Esophagus muscularis mucosa (tissue), 4 donors: ENCODE data around the gene B9D2. TPM values are rescaled to one million over a fixed set of nuclear protein-coding genes. Genes with fewer than 3 reads are reported as not detected.
A peak's percentile ranks its signal among the peaks of the same experiment; 100 is the strongest.

Experiments used
- DNase-seq: peaks from one replicate; pipeline ENCODE4 v3.0.0-alpha.2; 2017; ENCODE audit errors: extremely low spot score
- H3K27ac ChIP-seq, 4 donors: fragments of 200-600 bp; sonication (generic); replicated peaks in 1 of 4; 1 replicate in 3 of 4; 2 replicates in 1 of 4; pipeline ENCODE4 v1.5.1; 2016 to 2019; ENCODE audit warnings: mild to moderate bottlenecking in 1 of 4
- H3K27me3 ChIP-seq, 4 donors: fragments of 200-600 bp; sonication (generic); one replicate each; pipeline versions ENCODE4 v1.5.1 to v1.6.0; 2016 to 2019
- H3K36me3 ChIP-seq, 4 donors: fragments of 200-600 bp; sonication (generic); one replicate each; pipeline ENCODE4 v1.5.1; 2016 to 2019
- H3K4me1 ChIP-seq, 4 donors: fragments of 200-600 bp; sonication (generic); one replicate each; pipeline ENCODE4 v1.5.1; 2016 to 2019
- H3K4me3 ChIP-seq, 4 donors: fragments of 200-600 bp; sonication (generic); 1 replicate in 2 of 4; 2 replicates in 2 of 4; pipeline ENCODE4 v1.5.1; 2016 to 2019; ENCODE audit warnings: mild to moderate bottlenecking in 4 of 4, moderate library complexity in 1 of 4
- H3K9me3 ChIP-seq, 4 donors: fragments of 200-600 bp; sonication (generic); 1 replicate in 3 of 4; 2 replicates in 1 of 4; pipeline ENCODE4 v1.5.1; 2016 to 2019
- EP300 ChIP-seq: sonication (generic); formaldehyde crosslinking; IDR thresholded peaks from one replicate; pipeline ENCODE4 v1.6.1; 2017; ENCODE audit warnings: antibody characterized with exemption
- POLR2A ChIP-seq: fragments of 450-650 bp; IDR thresholded peaks from one replicate; pipeline ENCODE4 v1.6.1; 2017; ENCODE audit warnings: antibody characterized with exemption, moderate library complexity, mild to moderate bottlenecking, low read depth
- POLR2AphosphoS5 ChIP-seq, 2 donors: sonication (generic); formaldehyde crosslinking; IDR thresholded peaks; one replicate each; pipeline ENCODE4 v1.6.1; 2017; ENCODE audit warnings: antibody characterized with exemption in 2 of 2
- WGBS: methylation state at CpG from one replicate; pipeline ENCODE4 v1.1.5; 2018; 5-methylcytosine and 5-hydroxymethylcytosine counted together
- intact Hi-C: fragments of 100-400 bp; cut with DNase I; formaldehyde crosslinking; loops from one replicate; pipeline ENCODE4 v1.15.1; 2023
- total RNA-seq, 4 donors: library from RNA; depleted of rRNA; stranded (reverse); fragments of >200 nt; gene quantifications; one replicate each; pipeline versions ENCODE4 v1.1.0 to v1.2.1, GENCODE V29; 2016
- TF ChIP-seq, protein P1 (sequence below), 3 experiments: fragments of 200-600 bp in 2 of 3; fragments of 450-650 bp in 1 of 3; sonication (generic) in 2 of 3; IDR thresholded peaks; one replicate each; pipeline ENCODE4 v1.5.1; 2017 to 2019; ENCODE audit warnings: antibody characterized with exemption in 3 of 3, mild to moderate bottlenecking in 2 of 3, moderate library complexity in 1 of 3

B9D2 gene
- total RNA-seq, 4 donors from 2014 or later, result 4.9 to 9.3 (median 6.9) TPM

DNA sequence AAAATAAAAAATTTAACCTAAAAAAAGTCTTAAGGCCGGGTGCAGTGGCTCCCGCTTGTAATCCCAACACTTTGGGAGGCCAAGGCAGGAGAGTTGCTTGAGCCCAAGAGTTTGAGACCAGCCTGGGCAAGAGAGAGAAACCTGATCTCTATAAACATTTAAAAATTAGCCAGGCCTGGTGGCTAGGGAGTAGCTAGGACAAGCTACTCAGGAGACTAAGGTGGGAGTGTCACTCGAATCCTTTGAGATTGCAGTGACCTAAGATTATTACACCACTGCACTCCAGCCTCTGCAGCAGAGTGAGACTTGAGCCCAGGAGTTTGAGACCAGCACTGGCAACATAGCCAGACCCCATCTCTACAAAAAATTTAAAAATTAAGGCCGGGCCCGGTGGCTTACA, 52.9 kb downstream of the B9D2 start:
- no peaks in the 10 kb centered on the region for H3K27me3 ChIP-seq
- H3K9me3 ChIP-seq, result no peaks in the 10 kb centered on the region
- TF ChIP-seq, protein P1, sequence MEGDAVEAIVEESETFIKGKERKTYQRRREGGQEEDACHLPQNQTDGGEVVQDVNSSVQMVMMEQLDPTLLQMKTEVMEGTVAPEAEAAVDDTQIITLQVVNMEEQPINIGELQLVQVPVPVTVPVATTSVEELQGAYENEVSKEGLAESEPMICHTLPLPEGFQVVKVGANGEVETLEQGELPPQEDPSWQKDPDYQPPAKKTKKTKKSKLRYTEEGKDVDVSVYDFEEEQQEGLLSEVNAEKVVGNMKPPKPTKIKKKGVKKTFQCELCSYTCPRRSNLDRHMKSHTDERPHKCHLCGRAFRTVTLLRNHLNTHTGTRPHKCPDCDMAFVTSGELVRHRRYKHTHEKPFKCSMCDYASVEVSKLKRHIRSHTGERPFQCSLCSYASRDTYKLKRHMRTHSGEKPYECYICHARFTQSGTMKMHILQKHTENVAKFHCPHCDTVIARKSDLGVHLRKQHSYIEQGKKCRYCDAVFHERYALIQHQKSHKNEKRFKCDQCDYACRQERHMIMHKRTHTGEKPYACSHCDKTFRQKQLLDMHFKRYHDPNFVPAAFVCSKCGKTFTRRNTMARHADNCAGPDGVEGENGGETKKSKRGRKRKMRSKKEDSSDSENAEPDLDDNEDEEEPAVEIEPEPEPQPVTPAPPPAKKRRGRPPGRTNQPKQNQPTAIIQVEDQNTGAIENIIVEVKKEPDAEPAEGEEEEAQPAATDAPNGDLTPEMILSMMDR (IDR thresholded peaks at IDR 0.05), result no peak
- TF ChIP-seq EP300 (no peak), POLR2A (no peak), POLR2AphosphoS5 (IDR thresholded peaks at IDR 0.05) (no peak)
- DNase-seq, result no peak
- peaks cover 30 to 50% (median 42%) of the 10 kb centered on the region in 4 donors for H3K4me1 ChIP-seq
- WGBS, result 59% methylated on average over 5 of the region's 5 CpGs
- intact Hi-C loops, result no loop called here
- peaks cover 17 to 58% (median 50%) of the 10 kb centered on the region in 4 donors for H3K36me3 ChIP-seq
- peak overlapping the region; percentile 74 to 94 (median 78) for H3K4me3 ChIP-seq
- peak overlapping the region; percentile 88 to 98 (median 95) for H3K27ac ChIP-seq

DNA sequence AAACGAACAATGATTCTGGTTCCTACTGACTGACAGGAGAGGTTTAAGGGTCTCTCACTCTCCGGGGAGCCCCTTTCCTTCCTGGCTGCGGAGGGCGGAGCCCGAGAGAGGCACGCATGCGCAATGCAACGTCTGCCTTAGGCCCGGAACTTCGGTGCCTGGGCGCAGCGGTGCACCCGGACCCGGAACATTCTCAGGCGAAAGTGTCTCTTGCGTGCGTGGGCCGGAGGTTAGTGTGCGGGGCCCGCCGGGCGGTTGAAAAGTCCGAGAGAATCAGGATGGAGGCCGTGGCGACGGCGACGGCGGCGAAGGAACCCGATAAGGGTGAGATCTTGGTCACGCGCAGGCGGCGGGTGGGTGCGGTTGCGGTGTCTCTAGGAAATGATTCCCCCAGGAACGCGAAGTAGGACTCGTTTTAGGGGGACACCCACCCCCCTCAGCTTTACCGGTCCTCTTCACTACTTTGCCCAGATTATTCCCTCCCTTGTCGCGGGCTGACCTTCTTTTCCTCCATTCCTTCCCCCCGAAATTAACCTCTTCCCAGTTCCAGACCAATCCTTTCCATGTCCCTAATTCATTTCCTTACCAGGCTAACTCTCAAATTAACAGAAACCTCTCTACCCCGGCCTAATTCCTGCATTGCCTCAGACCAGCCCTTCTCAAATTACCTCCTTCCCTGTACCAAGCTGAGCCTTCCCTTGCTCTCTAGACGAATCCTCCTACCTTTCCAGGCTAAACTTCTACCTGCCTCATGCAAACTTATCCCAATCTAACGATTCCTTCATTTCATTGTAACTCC, 53.7 kb downstream of the B9D2 start, which contains the start of gene CCDC97:
TSS of gene CCDC97 (plus strand) at position 140 of the 799 bp plus-strand sequence. CDS start at position 279, 139 bp downstream.
- H3K4me1 ChIP-seq, result peaks cover 30 to 50% (median 42%) of the 10 kb centered on the region in 4 donors
- 0% methylated on average over 15 of the region's 47 CpGs for WGBS
- no peaks in the 10 kb centered on the region for H3K9me3 ChIP-seq
- peaks cover 24 to 58% (median 50%) of the 10 kb centered on the region in 4 donors for H3K36me3 ChIP-seq
- no peaks in the 10 kb centered on the region for H3K27me3 ChIP-seq
- peak within 1 kb of the TSS; percentile 88 to 98 (median 95) for H3K27ac ChIP-seq
- TF ChIP-seq, protein P1 (IDR thresholded peaks at IDR 0.05), result peak in 1 of 3 experiments; percentile 25
- peak; percentile 91 for TF ChIP-seq POLR2AphosphoS5 (IDR thresholded peaks at IDR 0.05)
- no peak for TF ChIP-seq EP300
- peak; percentile 33 for TF ChIP-seq POLR2A
- intact Hi-C loops, result no loop called here
- DNase-seq, result peak; percentile 97
- peak within 1 kb of the TSS; percentile 74 to 94 (median 78) for H3K4me3 ChIP-seq

DNA sequence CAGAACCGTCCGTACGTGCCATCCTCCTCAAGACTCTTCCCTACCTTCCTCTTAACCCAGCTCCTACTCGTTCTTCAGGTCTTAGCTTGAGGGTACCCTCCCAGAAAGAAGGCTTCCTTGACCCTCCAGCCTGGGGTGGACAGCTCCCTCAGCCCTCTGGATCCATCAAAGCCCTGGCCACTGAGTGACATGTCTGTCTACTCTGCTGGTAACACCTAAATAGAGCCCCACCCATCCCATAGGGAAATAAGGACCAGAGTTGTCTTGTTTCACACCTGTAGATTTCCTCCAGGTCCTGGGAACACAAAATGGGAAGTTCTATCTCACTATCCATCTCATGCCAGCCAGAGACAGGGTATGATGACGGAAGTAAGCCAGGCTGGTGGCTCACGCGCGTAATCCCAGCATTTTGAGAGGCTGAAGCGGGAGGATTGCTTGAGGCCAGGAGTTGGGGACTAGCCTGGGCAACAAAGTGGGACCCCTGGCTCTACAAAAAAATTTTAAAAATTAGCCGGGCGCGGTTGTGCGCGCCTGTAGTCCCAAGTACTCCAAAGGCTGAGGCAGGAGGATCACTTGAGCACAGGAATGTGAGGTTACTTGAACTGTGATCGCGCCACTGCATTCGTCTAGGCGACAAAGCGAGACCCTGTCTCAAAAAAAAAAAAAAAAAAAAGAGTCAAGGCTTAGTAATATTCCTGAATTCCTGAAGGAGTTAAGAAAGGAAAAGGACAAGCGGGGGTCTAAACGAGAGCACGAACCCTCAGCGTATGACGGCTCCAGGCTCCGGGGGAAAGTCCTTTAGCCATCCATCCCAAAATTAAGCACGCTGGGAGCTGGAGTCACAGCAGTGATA, 54.5 kb downstream of the B9D2 start:
- Histone ChIP-seq H3K27ac (peak overlapping the region; percentile 88 to 98 (median 95)), H3K27me3 (no peaks in the 10 kb centered on the region), H3K4me3 (peak overlapping the region; percentile 74 to 94 (median 78)), H3K9me3 (no peaks in the 10 kb centered on the region), H3K36me3 (peaks cover 33 to 60% (median 53%) of the 10 kb centered on the region in 4 donors), H3K4me1 (peaks cover 30 to 50% (median 44%) of the 10 kb centered on the region in 4 donors)
- TF ChIP-seq POLR2AphosphoS5 (IDR thresholded peaks at IDR 0.05) (no peak), EP300 (no peak), POLR2A (no peak)
- TF ChIP-seq, protein P1 (IDR thresholded peaks at IDR 0.05), result no peak
- DNase-seq, result no peak
- intact Hi-C loops, result loop anchor here (2.0 kb wide), 1 partner anchor 45 kb away; the partner anchor contains the start of gene HNRNPUL1
- 12% methylated on average over 26 of the region's 26 CpGs for WGBS

DNA sequence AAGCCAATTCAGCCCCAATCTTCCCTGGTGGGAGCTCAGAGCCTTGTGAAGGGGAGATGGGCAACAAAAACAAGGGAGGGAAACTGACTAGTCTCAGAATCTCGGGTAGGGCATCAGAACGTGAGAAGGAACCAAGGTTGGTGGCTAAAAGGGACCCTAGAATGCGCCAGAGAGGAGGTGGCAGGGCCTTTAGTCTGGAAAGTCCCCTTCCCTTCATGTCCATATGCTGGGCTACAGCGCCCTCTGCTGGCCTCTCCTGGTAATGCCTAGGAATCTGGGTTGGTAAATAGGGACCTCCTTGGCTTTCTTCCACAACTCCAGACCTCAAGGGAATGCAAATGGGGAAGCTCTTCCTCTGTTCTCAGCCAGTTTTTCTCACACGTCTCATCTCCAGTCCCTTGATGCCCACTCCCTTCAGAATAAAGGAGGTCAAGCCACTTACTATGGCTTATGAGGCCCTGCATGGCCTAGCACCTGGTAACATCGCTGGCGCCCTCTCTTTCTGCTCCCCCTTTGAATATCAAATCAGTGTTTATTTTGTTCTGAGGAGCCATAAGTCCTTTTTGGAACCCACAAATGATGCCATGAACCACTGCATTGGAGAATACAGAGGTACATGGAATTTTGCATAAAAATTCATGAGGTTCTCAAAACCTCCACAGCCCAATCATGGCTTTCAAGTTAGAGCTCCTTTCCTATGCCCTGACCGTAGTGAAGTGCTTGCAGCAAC, 55.3 kb downstream of the B9D2 start:
- Histone ChIP-seq H3K9me3 (no peaks in the 10 kb centered on the region), H3K4me1 (peaks cover 30 to 50% (median 43%) of the 10 kb centered on the region in 4 donors), H3K27ac (peak overlapping the region; percentile 88 to 98 (median 95)), H3K36me3 (peaks cover 40 to 60% (median 56%) of the 10 kb centered on the region in 4 donors), H3K4me3 (peak overlapping the region; percentile 74 to 94 (median 78)), H3K27me3 (no peaks in the 10 kb centered on the region)
- TF ChIP-seq POLR2A, result peak; percentile 22
- no peak for TF ChIP-seq EP300
- TF ChIP-seq, protein P1 (IDR thresholded peaks at IDR 0.05), result peak; percentile 95 to 99 (median 97)
- peak; percentile 74 to 79 for TF ChIP-seq POLR2AphosphoS5 (IDR thresholded peaks at IDR 0.05)
- intact Hi-C loops, result loop anchor here (1.0 to 2.0 kb wide), 2 partner anchors 44 to 104 kb away; partner anchors contain the start of gene HNRNPUL1
- peak; percentile 99 for DNase-seq
- 21% methylated on average over 8 of the region's 8 CpGs for WGBS
